K562 (cell line): Measurements from ENCODE around the gene ABHD5. TPM values are rescaled to one million over a fixed set of nuclear protein-coding genes. Genes with fewer than 3 reads are reported as not detected.

ENCODE experiments used
- BHLHE40 ChIP-seq: IDR thresholded peaks from 2 replicates; pipeline ENCODE4 v1.6.1; 2011; ENCODE audit warnings: low read length, improper control_type of control experiment
- DMBX1 ChIP-seq: fragments of 250-450 bp; sonication (Bioruptor Pico); IDR thresholded peaks from 2 replicates; pipeline ENCODE4 v1.8.0; 2022; ENCODE audit warnings: inconsistent platforms, mild to moderate bottlenecking, moderate library complexity, borderline replicate concordance
- EHMT2 ChIP-seq: fragments of 450-650 bp; IDR thresholded peaks from 2 replicates; pipeline ENCODE4 v1.6.1; 2018; ENCODE audit warnings: antibody characterized with exemption
- EP400 ChIP-seq: fragments of 450-650 bp; IDR thresholded peaks from 2 replicates; pipeline ENCODE4 v1.6.1; 2017; ENCODE audit warnings: antibody characterized with exemption, mild to moderate bottlenecking, moderate library complexity
- FOXK2 ChIP-seq, 2 experiments: fragments of 450-650 bp; IDR thresholded peaks in 1 of 2; conservative IDR thresholded peaks in 1 of 2; 2 replicates each; pipeline ENCODE4 v1.6.1; 2016; ENCODE audit warnings: low read depth in 2 of 2, mild to moderate bottlenecking in 1 of 2
- HNRNPUL1 ChIP-seq: fragments of 200-400 bp; formaldehyde crosslinking; IDR thresholded peaks from 2 replicates; pipeline ENCODE4 v1.6.1; 2017; ENCODE audit warnings: low read length
- KLF13 ChIP-seq: fragments of 450-650 bp; IDR thresholded peaks from 2 replicates; pipeline ENCODE4 v1.6.1; 2016; ENCODE audit warnings: missing genetic modification characterization, low read depth, mild to moderate bottlenecking, missing compliant biosample characterization, moderate library complexity, borderline replicate concordance
- MED1 ChIP-seq: sonication (generic); formaldehyde crosslinking; IDR thresholded peaks from 2 replicates; pipeline ENCODE4 v1.8.1; 2023; ENCODE audit warnings: missing genetic modification reagents, borderline replicate concordance
- MEF2A ChIP-seq: IDR thresholded peaks from 2 replicates; pipeline ENCODE4 v1.6.1; 2011; ENCODE audit warnings: low read depth, mild to moderate bottlenecking, low read length, moderate library complexity; ENCODE audit not compliant: control insufficient read depth
- MYC ChIP-seq, 2 experiments: fragments of 250-450 bp in 1 of 2; sonication (Bioruptor Pico) in 1 of 2; IDR thresholded peaks; 2 replicates each; pipeline versions ENCODE4 v1.5.1 to v1.6.1; 2012 to 2021; ENCODE audit warnings: low read depth in 2 of 2, borderline replicate concordance in 1 of 2, improper control_type of control experiment in 1 of 2, low read length in 1 of 2, mild to moderate bottlenecking in 1 of 2, moderate library complexity in 1 of 2
- NELFE ChIP-seq: IDR thresholded peaks from 2 replicates; pipeline ENCODE4 v1.6.1; 2011; ENCODE audit warnings: mild to moderate bottlenecking; ENCODE audit not compliant: insufficient read depth, insufficient read length
- NR2C1 ChIP-seq, 2 experiments: fragments of 450-650 bp; IDR thresholded peaks; 2 replicates each; pipeline ENCODE4 v1.6.1; 2017; ENCODE audit warnings: mild to moderate bottlenecking in 2 of 2, antibody characterized with exemption in 1 of 2, inconsistent platforms in 1 of 2, missing compliant biosample characterization in 1 of 2, missing genetic modification characterization in 1 of 2
- PCBP1 ChIP-seq: fragments of 200-400 bp; formaldehyde crosslinking; IDR thresholded peaks from 2 replicates; pipeline ENCODE4 v1.6.1; 2018; ENCODE audit warnings: mild to moderate bottlenecking, low read depth, low read length; ENCODE audit not compliant: poor library complexity, severe bottlenecking
- POU5F1 ChIP-seq: fragments of 150-350 bp; IDR thresholded peaks from 2 replicates; pipeline ENCODE4 v1.6.1; 2014; ENCODE audit warnings: borderline replicate concordance, low read length, low read depth, mild to moderate bottlenecking; ENCODE audit not compliant: partially characterized antibody
- RBFOX2 ChIP-seq: fragments of 200-400 bp; formaldehyde crosslinking; IDR thresholded peaks from 2 replicates; pipeline ENCODE4 v1.6.1; 2017; ENCODE audit warnings: low read depth, mild to moderate bottlenecking, low read length, moderate library complexity
- RBM22 ChIP-seq: fragments of 200-400 bp; formaldehyde crosslinking; IDR thresholded peaks from 2 replicates; pipeline ENCODE4 v1.6.1; 2018; ENCODE audit warnings: low read length, low read depth; ENCODE audit not compliant: poor library complexity, severe bottlenecking
- SAP30 ChIP-seq: fragments of 200-600 bp; sonication (generic); IDR thresholded peaks from 2 replicates; pipeline ENCODE4 v1.6.1; 2012; ENCODE audit warnings: borderline replicate concordance, low read depth, mild to moderate bottlenecking, moderate library complexity, low read length, control low read depth, inconsistent platforms; ENCODE audit not compliant: insufficient read depth, poor library complexity, severe bottlenecking
- SRSF3 ChIP-seq: fragments of 200-400 bp; formaldehyde crosslinking; IDR thresholded peaks from 2 replicates; pipeline ENCODE4 v1.6.1; 2016; ENCODE audit warnings: mild to moderate bottlenecking, low read length, moderate library complexity; ENCODE audit not compliant: insufficient read depth
- TAL1 ChIP-seq: fragments of 450-650 bp; IDR thresholded peaks from 2 replicates; pipeline ENCODE4 v1.6.1; 2016; ENCODE audit warnings: mild to moderate bottlenecking
- TEAD2 ChIP-seq: fragments of 450-650 bp; IDR thresholded peaks from 2 replicates; pipeline ENCODE4 v1.6.1; 2016; ENCODE audit warnings: missing genetic modification characterization, control low read depth, missing compliant biosample characterization
- XRCC5 ChIP-seq: fragments of 200-400 bp; formaldehyde crosslinking; IDR thresholded peaks from 2 replicates; pipeline ENCODE4 v1.6.1; 2017; ENCODE audit warnings: low read depth, mild to moderate bottlenecking, low read length
- ZNF124 ChIP-seq: sonication (generic); formaldehyde crosslinking; IDR thresholded peaks from 2 replicates; pipeline ENCODE4 v1.8.1; 2022; ENCODE audit warnings: missing genetic modification reagents
- ZNF174 ChIP-seq: fragments of 250-450 bp; sonication (Bioruptor Pico); IDR thresholded peaks from 2 replicates; pipeline ENCODE4 v1.4.0; 2020; ENCODE audit warnings: mild to moderate bottlenecking
- ZNF41 ChIP-seq: fragments of 250-450 bp; sonication (Bioruptor Pico); conservative IDR thresholded peaks from 2 replicates; pipeline ENCODE4 v1.4.0; 2020; ENCODE audit warnings: mild to moderate bottlenecking
- ZNF668 ChIP-seq: fragments of 250-450 bp; sonication (Bioruptor Pico); IDR thresholded peaks from 2 replicates; pipeline ENCODE4 v1.8.0; 2022; ENCODE audit warnings: mild to moderate bottlenecking, inconsistent platforms
- ZNF766 ChIP-seq: fragments of 200-800 bp; sonication (Bioruptor generic); conservative IDR thresholded peaks from 2 replicates; pipeline ENCODE4 v1.6.1; 2016; ENCODE audit warnings: missing genetic modification characterization, missing compliant biosample characterization
- ZNF830 ChIP-seq: fragments of 250-450 bp; sonication (Bioruptor Pico); IDR thresholded peaks from 2 replicates; pipeline ENCODE4 v1.5.0; 2021; ENCODE audit warnings: mild to moderate bottlenecking
- polyA plus RNA-seq, 8 experiments: library from polyadenylated mRNA; depleted of rRNA in 4 of 8; stranded (reverse) in 5 of 8; unstranded in 3 of 8; fragments of >200 nt; fragmentation: Nextera tagmentation in 2 of 8; fragmentation: Illumina TruSeq in 1 of 8; extraction: Ambion mirVana in 2 of 8; extraction: Trizol in 1 of 8; gene quantifications; 2 replicates each; pipeline versions ENCODE4 v1.2.1 to v1.2.3, GENCODE V29; 2011 to 2014; ENCODE audit warnings: inconsistent platforms in 1 of 8, missing spikeins in 1 of 8
- total RNA-seq, 7 experiments: library from RNA; depleted of rRNA in 6 of 7; stranded (reverse); fragments of >200 nt in 6 of 7; fragmentation: Illumina TruSeq in 2 of 7; extraction: Trizol in 2 of 7; gene quantifications; 2 replicates each; pipeline versions ENCODE4 v1.2.1 to v1.2.3, GENCODE V29; 2011 to 2021; ENCODE audit warnings: low replicate concordance in 1 of 7

The ABHD5 gene
- total and polyA plus RNA-seq, 9 of the 15 experiments (the other 6 are each of a cell fraction or from before 2014, with no cell fraction given): 27.8 to 61.7 (median 39.9) TPM

DNA sequence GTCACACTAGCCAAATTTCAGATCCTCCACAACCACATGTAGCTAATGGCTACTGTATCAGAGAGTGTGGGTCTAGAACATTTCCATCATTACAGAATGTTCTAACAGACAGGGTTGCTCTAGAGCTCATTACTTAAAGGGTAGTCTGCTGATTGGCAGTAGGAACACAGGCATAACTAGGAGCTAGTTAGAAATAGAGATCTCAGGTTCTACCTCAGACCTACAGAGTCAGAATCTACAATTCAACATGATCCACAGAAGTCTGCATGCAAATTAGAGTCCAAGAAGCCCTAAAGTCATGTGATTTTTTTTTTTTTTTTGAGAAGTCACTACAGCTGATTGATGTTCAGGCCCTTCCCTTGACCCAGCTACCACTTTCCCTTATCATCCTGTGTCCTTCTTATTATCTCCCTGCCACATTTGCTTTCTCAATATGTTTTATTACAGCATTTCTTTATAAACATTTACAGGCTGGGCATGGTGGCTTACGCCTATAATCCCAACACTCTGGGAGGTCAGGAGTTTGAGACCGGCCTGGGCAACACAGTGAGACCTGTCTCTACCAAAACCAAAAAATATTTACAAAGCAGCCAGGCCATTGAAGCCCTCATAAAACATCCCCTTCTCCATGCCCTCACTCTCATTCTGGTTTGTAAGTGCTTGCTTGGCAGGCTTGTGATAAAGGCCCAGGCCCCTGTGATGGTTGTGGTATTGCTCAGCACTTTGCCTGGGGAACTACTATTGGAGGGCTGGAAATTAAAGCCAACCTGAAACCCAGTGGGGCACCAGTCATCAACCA lies 3.8 kb upstream of the ABHD5 start (continued):
- TF ChIP-seq RBFOX2 (no peak), MED1 (CRISPR knock-in tag) (no peak), TEAD2 (tag) (0 out of 2 replicates have a peak, but pooled peaks have one; percentile 68), ZNF41 (CRISPR knock-in tag) (0 out of 2 replicates have a peak, but pooled peaks have one; percentile 33), SAP30 (no peak), ZNF668 (peak; percentile 17; the same call in 1 of the 2 replicates), TAL1 (peak; percentile 95), BHLHE40 (peak; percentile 76), MEF2A (peak; percentile 53; the same call in 1 of the 2 replicates), HNRNPUL1 (no peak), MYC (IDR thresholded peaks at IDR 0.05; ENCODE audit: low read depth, low read length) (peak; percentile 64), MYC (CRISPR knock-in tag; IDR thresholded peaks at IDR 0.05; ENCODE audit: borderline replicate concordance, low read depth) (0 out of 2 replicates have a peak, but pooled peaks have one; percentile 64), KLF13 (tag) (peak; percentile 26; the same call in 1 of the 2 replicates), RBM22 (no peak), ZNF124 (no peak), XRCC5 (no peak), ZNF766 (CRISPR knock-in tag) (peak; percentile 91), EP400 (no peak), EHMT2 (0 out of 2 replicates have a peak, but pooled peaks have one; percentile 23), PCBP1 (no peak), NELFE (no peak), ZNF830 (CRISPR knock-in tag) (no peak), FOXK2 (conservative IDR thresholded peaks at IDR 0.05 in 1 of 2, IDR thresholded peaks at IDR 0.05 in 1 of 2; ENCODE audit: low read depth in 2 of 2) (peak; percentile 86 to 91), NR2C1 (IDR thresholded peaks at IDR 0.05) (no peak), NR2C1 (tag; IDR thresholded peaks at IDR 0.05) (peak; percentile 64; the same call in 1 of the 2 replicates), SRSF3 (no peak), ZNF174 (CRISPR knock-in tag) (no peak), POU5F1 (no peak), DMBX1 (CRISPR knock-in tag) (peak; percentile 87; the same call in 1 of the 2 replicates)
